H9 (cell line): Measurements from ENCODE around the gene IL9R. TPM values are rescaled to one million over a fixed set of nuclear protein-coding genes. Genes with fewer than 3 reads are reported as not detected.

Source experiments
- DNase-seq: peaks from one replicate; pipeline ENCODE4 v3.0.0-alpha.2; 2017
- H2AFZ ChIP-seq: one replicate; pipeline ENCODE4 v1.6.1; 2013; ENCODE audit warnings: mild to moderate bottlenecking, low read length, control low read depth, moderate library complexity
- H2AK5ac ChIP-seq: 2 replicates; pipeline ENCODE4 v1.6.1; 2013; ENCODE audit warnings: low read length, control low read depth, mixed read lengths; ENCODE audit not compliant: insufficient read length
- H2BK120ac ChIP-seq: one replicate; pipeline ENCODE4 v1.6.1; 2013; ENCODE audit warnings: low read depth, mild to moderate bottlenecking, low read length, control low read depth, inconsistent platforms; ENCODE audit not compliant: poor library complexity, severe bottlenecking
- H2BK12ac ChIP-seq: 2 replicates; pipeline ENCODE4 v1.6.1; 2013; ENCODE audit warnings: low read length, control low read depth, mixed read lengths, low read depth; ENCODE audit not compliant: insufficient read length
- H2BK15ac ChIP-seq: 2 replicates; pipeline ENCODE4 v1.6.1; 2013; ENCODE audit warnings: low read depth, low read length, control low read depth
- H2BK20ac ChIP-seq: one replicate; pipeline ENCODE4 v1.6.1; 2013; ENCODE audit warnings: low read depth, mild to moderate bottlenecking, low read length, control low read depth, inconsistent platforms; ENCODE audit not compliant: poor library complexity, severe bottlenecking
- H2BK5ac ChIP-seq: 2 replicates; pipeline ENCODE4 v1.6.1; 2013; ENCODE audit warnings: low read length, control low read depth, mixed read lengths; ENCODE audit not compliant: insufficient read length
- H3K14ac ChIP-seq: 2 replicates; pipeline ENCODE4 v1.6.1; 2013; ENCODE audit warnings: low read length, control low read depth; ENCODE audit not compliant: insufficient read depth
- H3K18ac ChIP-seq: 2 replicates; pipeline ENCODE4 v1.6.1; 2013; ENCODE audit warnings: low read depth, mild to moderate bottlenecking, mixed read lengths, low read length, control low read depth; ENCODE audit not compliant: insufficient read length
- H3K23ac ChIP-seq: 2 replicates; pipeline ENCODE4 v1.6.1; 2013; ENCODE audit warnings: low read length, control low read depth, mixed read lengths, low read depth; ENCODE audit not compliant: insufficient read length
- H3K23me2 ChIP-seq: 2 replicates; pipeline ENCODE4 v1.6.1; 2013; ENCODE audit warnings: low read depth, mild to moderate bottlenecking, mixed read lengths, low read length, control low read depth; ENCODE audit not compliant: insufficient read length, poor library complexity, severe bottlenecking
- H3K27ac ChIP-seq: 2 replicates; pipeline ENCODE4 v1.5.1; 2013; ENCODE audit warnings: low read length, control low read depth, mixed read lengths, low read depth; ENCODE audit not compliant: insufficient read length
- H3K27me3 ChIP-seq: 2 replicates; pipeline ENCODE4 v1.6.1; 2013; ENCODE audit warnings: low read length, control low read depth, inconsistent platforms; ENCODE audit not compliant: insufficient read depth
- H3K4ac ChIP-seq: 2 replicates; pipeline ENCODE4 v1.6.1; 2013; ENCODE audit warnings: low read depth, mild to moderate bottlenecking, control low read depth, inconsistent platforms, low read length, moderate library complexity
- H3K4me1 ChIP-seq: 2 replicates; pipeline ENCODE4 v1.6.1; 2013; ENCODE audit warnings: low read length, control low read depth, inconsistent platforms; ENCODE audit not compliant: insufficient read depth
- H3K4me2 ChIP-seq: 2 replicates; pipeline ENCODE4 v1.6.1; 2013; ENCODE audit warnings: low read length, control low read depth, mixed read lengths; ENCODE audit not compliant: insufficient read length, insufficient read depth
- H3K56ac ChIP-seq: 2 replicates; pipeline ENCODE4 v1.6.1; 2013; ENCODE audit warnings: low read depth, mild to moderate bottlenecking, mixed read lengths, low read length, control low read depth; ENCODE audit not compliant: insufficient read length
- H3K79me1 ChIP-seq: 2 replicates; pipeline ENCODE4 v1.6.1; 2013; ENCODE audit warnings: low read depth, mild to moderate bottlenecking, moderate library complexity, low read length, control low read depth, inconsistent platforms; ENCODE audit not compliant: insufficient read depth, poor library complexity, severe bottlenecking
- H3K79me2 ChIP-seq: 2 replicates; pipeline ENCODE4 v1.6.1; 2013; ENCODE audit warnings: low read length, control low read depth, inconsistent platforms; ENCODE audit not compliant: insufficient read depth
- H3K9ac ChIP-seq: 2 replicates; pipeline ENCODE4 v1.6.1; 2013; ENCODE audit warnings: low read length, control low read depth, mixed read lengths; ENCODE audit not compliant: insufficient read length; ENCODE audit errors: extremely low read depth
- H3K9me3 ChIP-seq: one replicate; pipeline ENCODE4 v1.6.1; 2013; ENCODE audit warnings: low read depth, low read length, inconsistent platforms; ENCODE audit not compliant: control insufficient read depth
- H3T11ph ChIP-seq: one replicate; pipeline ENCODE4 v1.6.1; 2013; ENCODE audit warnings: mild to moderate bottlenecking, low read length, control low read depth, inconsistent platforms
- H4K20me1 ChIP-seq: one replicate; pipeline ENCODE4 v1.6.1; 2013; ENCODE audit not compliant: control insufficient read depth, insufficient read length, insufficient read depth
- H4K5ac ChIP-seq: 2 replicates; pipeline ENCODE4 v1.6.1; 2013; ENCODE audit warnings: low read depth, mild to moderate bottlenecking, mixed read lengths, low read length, control low read depth; ENCODE audit not compliant: insufficient read length
- H4K8ac ChIP-seq: replicated peaks from 2 replicates; pipeline ENCODE4 v1.6.1; 2013; ENCODE audit warnings: low read length, control low read depth, mixed read lengths, low read depth; ENCODE audit not compliant: insufficient read length
- H4K91ac ChIP-seq: 2 replicates; pipeline ENCODE4 v1.6.1; 2013; ENCODE audit warnings: low read depth, mild to moderate bottlenecking, moderate library complexity, mixed read lengths, low read length, control low read depth; ENCODE audit not compliant: insufficient read length
- H3K27ac Mint-ChIP-seq, 3 experiments: 2 replicates in 2 of 3; 3 replicates in 1 of 3; pipeline ENCODE4 v1.8.0; 2020 to 2021; ENCODE audit warnings: mixed read lengths in 3 of 3, mild to moderate bottlenecking in 1 of 3, moderate library complexity in 1 of 3
- H3K27me3 Mint-ChIP-seq: 2 replicates; pipeline ENCODE4 v1.8.0; 2021; ENCODE audit warnings: low read depth, mild to moderate bottlenecking, moderate library complexity, mixed read lengths
- H3K36me3 Mint-ChIP-seq, 3 experiments: 2 replicates in 2 of 3; 3 replicates in 1 of 3; pipeline ENCODE4 v1.8.0; 2020 to 2021; ENCODE audit warnings: low read depth in 3 of 3, mixed read lengths in 3 of 3; ENCODE audit not compliant: insufficient read depth in 1 of 3
- H3K4me1 Mint-ChIP-seq, 2 experiments: 2 replicates each; pipeline ENCODE4 v1.8.0; 2020; ENCODE audit warnings: mixed read lengths in 2 of 2
- H3K4me3 Mint-ChIP-seq, 2 experiments: 2 replicates in 1 of 2; 3 replicates in 1 of 2; pipeline ENCODE4 v1.8.0; 2020 to 2021; ENCODE audit warnings: mild to moderate bottlenecking in 2 of 2, mixed read lengths in 2 of 2, moderate library complexity in 1 of 2
- H3K9me3 Mint-ChIP-seq, 2 experiments: 2 replicates in 1 of 2; 3 replicates in 1 of 2; pipeline ENCODE4 v1.8.0; 2020; ENCODE audit warnings: mild to moderate bottlenecking in 2 of 2, mixed read lengths in 2 of 2, moderate library complexity in 1 of 2
- CTCF ChIP-seq: fragments of 200-600 bp; sonication (generic); conservative IDR thresholded peaks from 3 replicates; pipeline ENCODE4 v1.8.0; 2021; ENCODE audit warnings: antibody characterized with exemption, mild to moderate bottlenecking
- WGBS: extraction: QIAGEN DNeasy Blood & Tissue Kit; methylation state at CpG from one replicate; pipeline ENCODE4 v1.1.7; 2013; ENCODE audit warnings: missing lambda C conversion rate, low lambda C conversion rate, mixed read lengths; ENCODE audit not compliant: insufficient read length; ENCODE audit errors: extremely low coverage; 5-methylcytosine and 5-hydroxymethylcytosine counted together
- total RNA-seq: library from RNA; stranded (reverse); gene quantifications from 2 replicates; pipeline ENCODE4 v1.2.1, GENCODE V29; 2021

Gene IL9R
- total RNA-seq, 1 experiment from 2014 or later, result 0.72 TPM

DNA sequence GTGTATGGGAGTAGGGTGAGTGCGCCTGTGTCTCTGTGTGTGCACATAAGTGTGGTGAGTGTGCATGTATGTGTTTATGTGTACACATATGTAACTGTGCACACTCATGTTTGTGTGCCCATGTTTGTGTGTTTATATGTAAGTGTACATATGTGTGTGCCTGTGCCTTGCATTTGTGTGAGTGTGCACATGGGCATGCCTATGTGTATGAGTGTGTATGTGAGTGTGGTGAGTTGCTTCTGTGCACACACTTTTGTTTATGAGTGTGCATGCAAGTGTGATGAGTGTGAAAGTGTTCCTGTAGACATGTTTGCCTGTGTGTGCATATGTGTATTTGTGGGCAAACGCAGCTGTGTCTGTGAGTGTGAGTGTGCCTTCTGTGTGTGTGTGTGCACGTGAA is 7.2 kb downstream of the IL9R start:
- Histone ChIP-seq H3K27ac (no peak overlapping the region), H3K27me3 (no peaks in the 10 kb centered on the region), H4K8ac (no peak overlapping the region), H2BK15ac (no peak overlapping the region), H3K9me3 (peaks cover 19% of the 10 kb centered on the region), H2BK120ac (no peak overlapping the region), H4K20me1 (no peaks in the 10 kb centered on the region), H2BK20ac (no peak overlapping the region), H3K23ac (no peak overlapping the region), H3K9ac (no peak overlapping the region), H3K23me2 (no peaks in the 10 kb centered on the region), H3K4ac (no peak overlapping the region), H3K79me1 (no peaks in the 10 kb centered on the region), H4K5ac (no peak overlapping the region), H3K79me2 (no peaks in the 10 kb centered on the region), H3K4me1 (no peaks in the 10 kb centered on the region), H2AK5ac (no peak overlapping the region), H3K14ac (no peak overlapping the region), H3T11ph (no peak overlapping the region), H2BK12ac (no peak overlapping the region), H2BK5ac (no peak overlapping the region), H3K4me2 (no peak overlapping the region), H2AFZ (no peak overlapping the region), H3K56ac (no peak overlapping the region), H4K91ac (no peak overlapping the region), H3K18ac (no peak overlapping the region)
- no peak for TF ChIP-seq CTCF
- Mint-ChIP-seq H3K9me3 (peaks cover 54 to 59% of the 10 kb centered on the region in 2 experiments), H3K4me1 (no peaks in the 10 kb centered on the region), H3K27me3 (no peaks in the 10 kb centered on the region; the same call in 1 of the 2 replicates), H3K27ac (no peak overlapping the region; a peak in 1 of 7 replicates), H3K36me3 (peaks cover 0 to 6% (median 5%) of the 10 kb centered on the region in 3 experiments; a peak in 3 of 7 replicates), H3K4me3 (no peak overlapping the region)
- no peak for DNase-seq
- WGBS, result no CpG with 5 or more reads among the region's 3 CpGs
